Gastrocnemius medialis (tissue), 4 donors: Measurements from ENCODE around the gene DCAF4.

ENCODE experiments used
- CTCF ChIP-seq, 5 experiments: fragments of 450-650 bp in 3 of 5; fragments of 200-600 bp in 2 of 5; sonication (generic) in 2 of 5; IDR thresholded peaks in 4 of 5; conservative IDR thresholded peaks in 1 of 5; 1 replicate in 4 of 5; 2 replicates in 1 of 5; pipeline ENCODE4 v1.5.1; 2016 to 2019; ENCODE audit warnings: antibody characterized with exemption in 5 of 5, mild to moderate bottlenecking in 3 of 5, moderate library complexity in 3 of 5
- POLR2A ChIP-seq, 2 donors: fragments of 450-650 bp; IDR thresholded peaks; one replicate each; pipeline ENCODE4 v1.6.1; 2017; ENCODE audit warnings: antibody characterized with exemption in 2 of 2, mild to moderate bottlenecking in 2 of 2, moderate library complexity in 2 of 2

GRCh38 chr14:72925815-72926291, 411 bp upstream of the DCAF4 start:
- TF ChIP-seq CTCF (IDR thresholded peaks at IDR 0.05 in 4 of 5, conservative IDR thresholded peaks at IDR 0.05 in 1 of 5): no peak
- TF ChIP-seq POLR2A (IDR thresholded peaks at IDR 0.05): no peak
